ENCODE data around the gene ATP11A.

ATP11A gene

GRCh38 chr13:112897956-112898620, 208.2 kb downstream of the ATP11A start:
- H3K27me3 ChIP-seq (ENCODE audit: insufficient read depth, low read length), result peaks cover 24% of the 10 kb centered on the region

GRCh38 chr13:112898621-112899280, 208.9 kb downstream of the ATP11A start:
- Histone ChIP-seq H3K9ac (ENCODE audit: low read depth, low read length) (no peak overlapping the region), H3K4me1 (ENCODE audit: insufficient read depth, low read length) (peaks cover 20% of the 10 kb centered on the region; the same call in 1 of the 2 replicates), H3K27me3 (ENCODE audit: insufficient read depth, low read length) (peaks cover 18% of the 10 kb centered on the region), H3K4me3 (ENCODE audit: low read length) (no peak overlapping the region), H3K9me3 (ENCODE audit: insufficient read depth, low read depth, low read length) (no peaks in the 10 kb centered on the region), H3K36me3 (ENCODE audit: insufficient read depth, low read depth, low read length) (peaks cover 9% of the 10 kb centered on the region), H3K27ac (ENCODE audit: low read length) (no peak overlapping the region)

More at GRCh38 chr13:112897956-112898620, 208.2 kb downstream of the ATP11A start:
- Histone ChIP-seq H3K9ac (ENCODE audit: low read depth, low read length) (no peak overlapping the region), H3K4me1 (ENCODE audit: insufficient read depth, low read length) (peaks cover 23% of the 10 kb centered on the region), H3K4me3 (ENCODE audit: low read length) (no peak overlapping the region), H3K27ac (ENCODE audit: low read length) (no peak overlapping the region), H3K36me3 (ENCODE audit: insufficient read depth, low read depth, low read length) (peaks cover 5% of the 10 kb centered on the region), H3K9me3 (ENCODE audit: insufficient read depth, low read depth, low read length) (no peaks in the 10 kb centered on the region)

GRCh38 chr13:112899281-112900225, 209.7 kb downstream of the ATP11A start:
- H3K4me1 ChIP-seq (ENCODE audit: insufficient read depth, low read length), result peaks cover 20% of the 10 kb centered on the region; the same call in 1 of the 2 replicates
- H3K9me3 ChIP-seq (ENCODE audit: insufficient read depth, low read depth, low read length), result peaks cover 4% of the 10 kb centered on the region
- H3K4me3 ChIP-seq (ENCODE audit: low read length), result no peak overlapping the region
- H3K9ac ChIP-seq (ENCODE audit: low read depth, low read length), result no peak overlapping the region
- peaks cover 16% of the 10 kb centered on the region for H3K27me3 ChIP-seq (ENCODE audit: insufficient read depth, low read length)
- peaks cover 10% of the 10 kb centered on the region for H3K36me3 ChIP-seq (ENCODE audit: insufficient read depth, low read depth, low read length)
- H3K27ac ChIP-seq (ENCODE audit: low read length), result no peak overlapping the region

GRCh38 chr13:112900226-112900600, 210.4 kb downstream of the ATP11A start:
- Histone ChIP-seq H3K27me3 (ENCODE audit: insufficient read depth, low read length) (peaks cover 10% of the 10 kb centered on the region), H3K4me3 (ENCODE audit: low read length) (no peak overlapping the region), H3K9me3 (ENCODE audit: insufficient read depth, low read depth, low read length) (peaks cover 11% of the 10 kb centered on the region), H3K4me1 (ENCODE audit: insufficient read depth, low read length) (peaks cover 20% of the 10 kb centered on the region; the same call in 1 of the 2 replicates), H3K27ac (ENCODE audit: low read length) (no peak overlapping the region), H3K9ac (ENCODE audit: low read depth, low read length) (no peak overlapping the region), H3K36me3 (ENCODE audit: insufficient read depth, low read depth, low read length) (peaks cover 15% of the 10 kb centered on the region)

GRCh38 chr13:112900691-112901091, 210.9 kb downstream of the ATP11A start:
- peaks cover 5% of the 10 kb centered on the region for H3K27me3 ChIP-seq (ENCODE audit: insufficient read depth, low read length)
- no peak overlapping the region for H3K27ac ChIP-seq (ENCODE audit: low read length)
- peaks cover 21% of the 10 kb centered on the region; the same call in 1 of the 2 replicates for H3K4me1 ChIP-seq (ENCODE audit: insufficient read depth, low read length)
- no peak overlapping the region for H3K9ac ChIP-seq (ENCODE audit: low read depth, low read length)
- peaks cover 15% of the 10 kb centered on the region for H3K9me3 ChIP-seq (ENCODE audit: insufficient read depth, low read depth, low read length)
- H3K4me3 ChIP-seq (ENCODE audit: low read length), result no peak overlapping the region
- peaks cover 15% of the 10 kb centered on the region for H3K36me3 ChIP-seq (ENCODE audit: insufficient read depth, low read depth, low read length)

- peaks cover 31% of the 10 kb centered on the region; the same call in 1 of the 2 replicates for H3K4me1 ChIP-seq (ENCODE audit: insufficient read depth, low read length)
- H3K4me3 ChIP-seq (ENCODE audit: low read length), result no peak overlapping the region
- H3K27me3 ChIP-seq (ENCODE audit: insufficient read depth, low read length), result no peaks in the 10 kb centered on the region; the same call in 1 of the 2 replicates
- no peak overlapping the region for H3K9ac ChIP-seq (ENCODE audit: low read depth, low read length)
- peaks cover 15% of the 10 kb centered on the region for H3K9me3 ChIP-seq (ENCODE audit: insufficient read depth, low read depth, low read length)
- peaks cover 15% of the 10 kb centered on the region for H3K36me3 ChIP-seq (ENCODE audit: insufficient read depth, low read depth, low read length)
- no peak overlapping the region for H3K27ac ChIP-seq (ENCODE audit: low read length)
Measured at GRCh38 chr13:112902101-112902651, 212.3 kb downstream of the ATP11A start.

- Histone ChIP-seq H3K4me1 (ENCODE audit: insufficient read depth, low read length) (peaks cover 31% of the 10 kb centered on the region; the same call in 1 of the 2 replicates), H3K9me3 (ENCODE audit: insufficient read depth, low read depth, low read length) (peaks cover 15% of the 10 kb centered on the region), H3K9ac (ENCODE audit: low read depth, low read length) (no peak overlapping the region), H3K4me3 (ENCODE audit: low read length) (no peak overlapping the region), H3K27ac (ENCODE audit: low read length) (no peak overlapping the region), H3K27me3 (ENCODE audit: insufficient read depth, low read length) (no peaks in the 10 kb centered on the region; the same call in 1 of the 2 replicates), H3K36me3 (ENCODE audit: insufficient read depth, low read depth, low read length) (peaks cover 15% of the 10 kb centered on the region)
Measured at GRCh38 chr13:112902669-112903068, 212.8 kb downstream of the ATP11A start.

- Histone ChIP-seq H3K36me3 (ENCODE audit: insufficient read depth, low read depth, low read length) (peaks cover 15% of the 10 kb centered on the region), H3K27ac (ENCODE audit: low read length) (no peak overlapping the region), H3K9me3 (ENCODE audit: insufficient read depth, low read depth, low read length) (peaks cover 15% of the 10 kb centered on the region), H3K9ac (ENCODE audit: low read depth, low read length) (no peak overlapping the region), H3K4me3 (ENCODE audit: low read length) (no peak overlapping the region), H3K4me1 (ENCODE audit: insufficient read depth, low read length) (peaks cover 31% of the 10 kb centered on the region; the same call in 1 of the 2 replicates), H3K27me3 (ENCODE audit: insufficient read depth, low read length) (no peaks in the 10 kb centered on the region; the same call in 1 of the 2 replicates)
Measured at GRCh38 chr13:112903071-112903577, 213.3 kb downstream of the ATP11A start.

- Histone ChIP-seq H3K9ac (ENCODE audit: low read depth, low read length) (no peak overlapping the region), H3K9me3 (ENCODE audit: insufficient read depth, low read depth, low read length) (peaks cover 15% of the 10 kb centered on the region), H3K27me3 (ENCODE audit: insufficient read depth, low read length) (no peaks in the 10 kb centered on the region; the same call in 1 of the 2 replicates), H3K4me3 (ENCODE audit: low read length) (no peak overlapping the region), H3K36me3 (ENCODE audit: insufficient read depth, low read depth, low read length) (peaks cover 15% of the 10 kb centered on the region), H3K4me1 (ENCODE audit: insufficient read depth, low read length) (peaks cover 31% of the 10 kb centered on the region; the same call in 1 of the 2 replicates), H3K27ac (ENCODE audit: low read length) (no peak overlapping the region)
Measured at GRCh38 chr13:112903606-112904195, 213.9 kb downstream of the ATP11A start.

GRCh38 chr13:112904436-112904960, 214.7 kb downstream of the ATP11A start:
- no peaks in the 10 kb centered on the region; the same call in 1 of the 2 replicates for H3K27me3 ChIP-seq (ENCODE audit: insufficient read depth, low read length)
- no peak overlapping the region for H3K27ac ChIP-seq (ENCODE audit: low read length)
- H3K4me3 ChIP-seq (ENCODE audit: low read length), result no peak overlapping the region
- peaks cover 15% of the 10 kb centered on the region for H3K36me3 ChIP-seq (ENCODE audit: insufficient read depth, low read depth, low read length)
- peaks cover 15% of the 10 kb centered on the region for H3K9me3 ChIP-seq (ENCODE audit: insufficient read depth, low read depth, low read length)
- H3K4me1 ChIP-seq (ENCODE audit: insufficient read depth, low read length), result peaks cover 31% of the 10 kb centered on the region; the same call in 1 of the 2 replicates
- H3K9ac ChIP-seq (ENCODE audit: low read depth, low read length), result no peak overlapping the region
